CD1c-positive myeloid dendritic cell (primary cell): ENCODE data around the gene SMOC1.

ENCODE experiments used
- DNase-seq: peaks from one replicate; pipeline ENCODE4 v3.0.0-alpha.2; 2016; ENCODE audit errors: extremely low spot score

SMOC1 gene

GRCh38 chr14:69863083-69863482 is 16.1 kb upstream of the SMOC1 start:
- no peak for DNase-seq

DNA sequence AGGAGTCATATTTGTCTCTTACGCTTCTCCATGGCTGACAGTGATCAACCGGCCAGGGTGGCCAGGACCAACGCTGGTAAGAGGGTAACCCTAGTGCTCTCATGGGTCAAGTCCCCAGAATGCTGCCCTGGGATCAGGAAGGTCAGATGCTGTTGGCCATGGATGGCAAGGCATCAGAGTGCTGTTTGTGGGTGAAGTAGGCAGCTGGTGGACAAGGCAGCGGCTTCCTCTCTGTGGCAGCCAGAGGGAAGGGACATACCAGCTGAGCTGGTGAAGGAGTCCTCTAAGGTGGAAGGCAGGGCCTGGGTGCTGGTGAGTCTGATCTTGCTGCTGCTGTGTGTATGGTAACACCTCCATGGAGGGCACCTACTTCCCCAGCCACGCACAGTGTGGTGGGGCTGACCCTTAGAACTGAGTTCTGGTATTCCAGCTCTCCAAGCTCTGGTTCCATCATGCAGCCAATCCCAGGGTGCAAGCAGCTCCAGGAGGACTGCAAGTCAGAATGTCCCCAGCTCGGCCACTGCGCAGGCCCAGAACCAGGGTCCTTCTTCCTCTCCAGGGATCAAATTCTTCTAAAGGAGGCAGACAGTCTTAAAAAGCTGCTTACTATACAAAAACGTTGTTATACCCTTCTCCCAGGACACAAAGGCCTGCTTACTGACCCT is 13.4 kb upstream of the SMOC1 start:
- DNase-seq = no peak

- no peak for DNase-seq
These were observed 10.8 kb upstream of the SMOC1 start for GRCh38 chr14:69868363-69868963.

- DNase-seq = no peak
These were observed 8.6 kb upstream of the SMOC1 start for GRCh38 chr14:69870613-69871012.

- no peak for DNase-seq
These were observed 5.1 kb upstream of the SMOC1 start for GRCh38 chr14:69873877-69874780.

DNA sequence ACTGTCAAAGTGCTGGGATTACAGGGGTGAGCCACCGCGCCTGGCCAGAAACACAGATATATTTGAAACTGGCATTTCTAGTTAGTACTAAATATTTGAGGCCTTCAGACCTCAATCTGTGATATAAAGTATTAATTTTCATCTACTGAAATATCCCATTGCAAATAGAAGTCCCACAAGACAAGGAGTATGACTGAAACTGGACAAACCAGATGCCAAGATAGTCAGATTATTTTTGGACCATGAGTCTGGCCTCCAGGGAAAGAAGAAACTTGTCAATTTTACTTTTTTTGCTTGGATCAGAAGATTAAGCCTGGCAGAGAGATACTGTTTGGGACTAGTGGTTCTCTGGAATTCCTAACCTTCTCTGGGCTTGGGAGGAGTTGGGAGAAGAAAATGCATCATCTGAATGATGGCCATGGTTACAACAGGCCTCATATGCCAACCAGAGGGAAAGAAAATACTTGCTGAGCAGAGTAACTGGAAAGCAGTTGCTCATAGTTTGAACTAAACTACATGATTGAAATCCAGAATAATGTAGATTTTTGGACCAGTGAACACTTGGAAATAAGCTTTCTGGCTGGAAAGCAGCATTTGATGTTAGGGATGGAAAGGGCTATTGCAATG is 2.9 kb upstream of the SMOC1 start:
- DNase-seq = no peak

GRCh38 chr14:69876848-69877306 is 2.3 kb upstream of the SMOC1 start:
- no peak for DNase-seq

GRCh38 chr14:69877492-69877891 is 1.7 kb upstream of the SMOC1 start:
- DNase-seq = peak; percentile 3

- DNase-seq = no peak
These were observed 965 bp upstream of the SMOC1 start for GRCh38 chr14:69878251-69878650.

GRCh38 chr14:69880044-69880487 is 850 bp downstream of the SMOC1 start:
- no peak for DNase-seq

DNA sequence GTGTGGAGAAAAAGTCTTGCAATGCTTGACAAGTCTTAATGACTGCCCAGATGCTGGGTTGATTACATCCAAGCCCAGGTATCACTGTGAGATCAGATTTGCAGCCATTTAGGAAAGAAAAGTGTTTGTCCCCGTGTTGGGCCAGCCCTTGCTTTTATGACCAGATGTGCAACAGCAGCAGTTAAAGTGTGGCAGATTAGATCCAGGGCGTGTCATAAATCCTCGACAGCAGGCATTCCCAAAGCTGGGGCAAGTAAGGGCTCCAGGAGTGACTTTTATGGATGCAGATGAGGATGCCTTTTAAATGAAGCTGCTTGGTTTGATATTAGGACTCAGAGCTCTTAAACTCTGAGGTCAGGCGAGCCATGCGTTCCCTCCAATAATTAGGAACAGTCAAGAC is 1.7 kb downstream of the SMOC1 start:
- DNase-seq = no peak

GRCh38 chr14:69882116-69882864 is 3.1 kb downstream of the SMOC1 start:
- no peak for DNase-seq

DNA sequence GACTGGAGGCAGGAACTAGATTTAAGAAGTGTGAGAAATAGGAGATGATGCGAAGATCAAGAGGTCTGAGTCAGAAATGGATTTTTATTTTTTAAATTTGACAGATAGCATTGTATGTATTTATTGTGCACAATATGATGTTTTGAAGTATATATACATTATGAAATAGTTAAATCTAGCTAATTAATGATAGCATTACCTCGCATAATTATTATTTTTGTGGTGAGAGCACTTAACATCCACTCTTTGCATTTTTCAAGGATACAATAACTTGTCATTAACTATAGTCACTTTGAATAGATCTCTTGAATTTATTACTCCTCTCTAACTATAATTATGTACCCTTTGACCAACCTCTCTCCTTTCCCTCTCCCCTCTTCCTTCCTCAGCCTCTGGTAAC is 3.7 kb downstream of the SMOC1 start:
- DNase-seq = no peak

GRCh38 chr14:69886453-69887242 is 7.4 kb downstream of the SMOC1 start:
- DNase-seq = no peak

DNA sequence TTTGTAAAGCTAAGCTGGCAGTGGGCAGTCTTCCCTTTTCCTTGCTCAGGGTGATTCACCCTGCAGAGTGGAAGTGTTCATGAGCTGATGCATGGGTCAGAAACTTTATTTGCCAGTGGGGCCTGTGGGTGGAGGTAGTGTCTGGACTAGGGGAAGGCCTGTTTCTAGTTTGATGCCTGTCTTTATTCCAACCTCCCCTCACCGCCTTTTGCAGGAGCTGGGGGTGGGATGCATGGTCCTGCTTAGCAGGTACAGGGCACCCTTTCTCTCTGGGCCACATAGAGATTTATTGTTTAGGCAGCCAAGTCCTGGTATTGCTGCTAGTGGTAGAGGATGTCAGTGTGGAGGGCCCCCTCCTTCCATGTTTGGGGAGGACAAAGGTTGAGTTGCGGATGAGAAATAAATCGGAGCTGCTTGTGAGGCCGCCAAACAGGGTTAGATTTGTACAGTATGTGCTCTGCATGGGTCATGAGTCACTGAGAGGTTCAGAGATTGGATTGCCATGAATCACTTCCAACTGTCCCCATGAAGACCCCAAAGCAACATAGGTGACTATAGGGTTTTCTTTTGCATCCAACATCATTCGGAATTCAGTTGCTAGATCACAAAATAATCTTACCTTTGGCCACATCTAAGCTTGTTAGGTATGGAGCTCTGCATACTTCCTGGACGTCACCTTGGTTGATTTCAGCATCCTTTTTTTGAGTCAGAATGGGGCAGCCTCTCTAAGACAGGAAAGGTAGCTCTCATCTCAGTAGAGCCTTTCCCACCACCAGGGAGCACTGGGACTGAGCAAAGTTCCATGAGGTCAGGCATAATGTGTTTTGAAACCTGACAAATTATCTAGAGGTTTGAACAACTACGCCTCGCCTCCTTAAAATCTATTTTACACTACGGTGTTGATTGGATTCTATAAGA is 8.8 kb downstream of the SMOC1 start:
- DNase-seq = no peak

GRCh38 chr14:69891422-69891821 is 12.2 kb downstream of the SMOC1 start:
- no peak for DNase-seq

- DNase-seq = no peak
These were observed 15.9 kb downstream of the SMOC1 start for GRCh38 chr14:69895109-69895508.

DNA sequence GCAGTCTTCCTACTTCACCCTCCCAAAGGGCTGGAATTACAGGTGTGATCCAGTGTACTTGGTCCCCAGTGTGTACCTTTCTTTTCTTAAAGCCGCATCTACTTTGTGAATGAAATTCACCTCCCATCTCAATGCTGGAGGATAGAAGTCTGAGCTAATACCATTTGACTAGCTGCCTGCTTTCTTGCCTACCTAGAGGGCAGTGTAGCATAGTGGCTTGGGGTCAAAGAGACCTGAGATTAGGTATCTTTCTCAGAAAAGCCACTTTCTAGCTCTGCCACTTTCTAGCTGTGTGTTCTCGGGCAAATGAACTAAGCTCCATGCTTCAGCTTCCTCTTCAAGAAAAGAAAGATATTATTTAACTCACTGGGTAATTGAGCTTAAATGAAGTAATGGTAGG is 16.9 kb downstream of the SMOC1 start:
- no peak for DNase-seq

DNA sequence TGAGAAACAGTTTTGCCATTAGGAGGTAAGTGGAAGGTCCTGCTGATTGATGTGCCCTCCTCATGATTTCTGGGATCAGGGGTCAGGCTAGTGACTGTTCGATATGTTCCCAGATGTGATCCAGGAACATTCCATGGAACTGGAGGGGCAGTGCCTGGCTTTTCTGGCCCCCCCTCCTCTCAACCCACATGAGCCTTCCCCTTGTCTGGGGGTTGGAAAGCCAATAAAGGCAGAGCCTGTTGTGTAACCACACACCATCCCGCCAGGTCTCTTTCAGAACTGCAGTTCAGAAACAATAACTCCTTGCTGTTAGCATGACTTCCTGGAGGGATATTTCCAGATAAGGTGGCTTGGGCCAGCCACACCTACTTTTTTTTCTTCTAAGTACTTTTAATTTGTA is 17.8 kb downstream of the SMOC1 start:
- DNase-seq = no peak

DNA sequence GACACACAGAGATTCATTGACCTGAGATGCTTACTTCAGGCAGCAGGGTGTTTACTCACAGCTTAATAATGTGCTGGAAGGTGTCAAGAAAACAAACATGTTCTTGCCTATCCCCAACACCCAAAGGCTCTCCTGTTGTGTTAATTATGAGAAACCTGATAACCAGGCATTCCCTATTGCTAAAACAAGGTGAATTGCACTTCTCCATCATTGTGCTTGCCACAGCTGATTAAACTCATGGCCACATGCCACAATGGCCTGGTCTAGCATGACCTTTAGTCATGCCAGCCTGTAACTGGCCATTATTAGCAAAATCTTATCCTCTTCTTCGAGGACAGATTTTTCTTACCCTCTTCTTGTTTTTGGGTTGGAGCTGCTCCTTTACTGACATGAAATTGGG is 21.4 kb downstream of the SMOC1 start:
- DNase-seq = no peak
